Measurements from ENCODE around the gene KCNT2.
A peak's percentile ranks its signal among the peaks of the same experiment; 100 is the strongest.

Gene KCNT2

DNA sequence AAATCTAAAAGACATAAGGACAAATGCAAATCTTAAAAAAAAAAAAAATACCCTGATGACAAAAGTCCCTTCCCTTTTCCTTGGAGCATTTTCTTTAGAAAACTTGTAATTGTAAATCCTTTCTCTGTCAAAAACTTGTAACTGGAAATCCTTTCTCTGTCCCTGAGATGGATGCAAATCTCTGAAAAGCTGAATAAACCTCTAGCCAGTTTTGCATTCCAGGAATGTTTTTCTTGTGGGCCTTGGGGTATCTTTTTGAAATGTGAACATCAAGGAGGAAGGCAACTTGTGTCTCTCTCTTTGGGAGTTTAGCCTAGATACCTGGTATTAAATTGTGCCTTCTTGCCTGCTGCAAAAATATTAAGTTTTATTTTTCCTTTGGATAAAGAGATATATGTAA, 305.3 kb downstream of the KCNT2 start:
- no peak overlapping the region for H2AK5ac ChIP-seq (ENCODE audit: low read length, severe bottlenecking)

DNA sequence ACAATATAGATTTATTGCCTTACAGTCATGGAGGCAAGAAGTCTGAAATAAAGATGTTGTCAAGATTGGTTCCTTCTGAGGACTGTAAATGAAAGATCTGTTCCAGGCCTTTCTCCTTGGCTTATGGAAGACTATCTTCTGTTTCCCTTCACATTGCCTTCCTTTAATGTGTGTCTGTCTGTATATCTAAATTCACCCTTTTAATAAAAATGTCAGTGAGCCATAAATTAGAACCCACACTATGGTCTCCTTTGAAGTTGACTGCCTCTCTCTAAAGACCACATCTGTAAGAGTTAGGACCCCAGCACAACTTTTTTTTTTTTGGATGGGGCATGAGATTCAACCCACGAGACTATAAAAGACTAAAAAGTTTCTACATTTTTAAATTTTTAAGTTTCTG, 305.8 kb downstream of the KCNT2 start:
- no peak overlapping the region for H2BK120ac ChIP-seq (ENCODE audit: low read depth, low read length)
- no peak overlapping the region for H3K27ac ChIP-seq (ENCODE audit: low read length, poor library complexity, severe bottlenecking)
- no peak overlapping the region for H2BK15ac ChIP-seq (ENCODE audit: low read depth, poor library complexity, severe bottlenecking)
- H3K9me3 ChIP-seq (ENCODE audit: control insufficient read depth, low read length), result no peaks in the 10 kb centered on the region
- WGBS, result no CpG with 5 or more reads among the region's 1 CpG
- no peak overlapping the region for H3K18ac ChIP-seq (ENCODE audit: low read depth in 1 of 2, low read length in 2 of 2)
- no peak overlapping the region for H2AFZ ChIP-seq (ENCODE audit: low read depth, low read length)
- H3K4ac ChIP-seq (ENCODE audit: low read depth in 1 of 2, low read length in 2 of 2), result no peak overlapping the region
- no peak overlapping the region for H3K4me2 ChIP-seq (ENCODE audit: low read length, poor library complexity, severe bottlenecking)
- H4K8ac ChIP-seq (ENCODE audit: low read length), result no peak overlapping the region
- H3K23ac ChIP-seq (ENCODE audit: low read length in 2 of 2), result no peak overlapping the region
- no peaks in the 10 kb centered on the region for H3K4me1 ChIP-seq (ENCODE audit: control insufficient read depth, insufficient read depth, low read depth, low read length)
- no peak overlapping the region for H3K4me3 ChIP-seq (ENCODE audit: insufficient read depth in 1 of 2, low read depth in 1 of 2, low read length in 2 of 2)
- H3K79me1 ChIP-seq (replicated peaks; ENCODE audit: low read length, poor library complexity, severe bottlenecking), result no peaks in the 10 kb centered on the region
- H3K9ac ChIP-seq (ENCODE audit: low read length), result no peak overlapping the region
- DNase-seq, result no peak
- no peak overlapping the region for H3K14ac ChIP-seq (ENCODE audit: low read length in 2 of 2)
- H3K27me3 ChIP-seq (ENCODE audit: control insufficient read depth in 1 of 2, insufficient read depth in 1 of 2, low read length in 2 of 2), result no peaks in the 10 kb centered on the region
- H3K36me3 ChIP-seq (ENCODE audit: control insufficient read depth in 1 of 2, insufficient read depth in 2 of 2, low read depth in 1 of 2, low read length in 2 of 2), result no peaks in the 10 kb centered on the region
- no peak overlapping the region for H2BK5ac ChIP-seq (ENCODE audit: low read depth, low read length, poor library complexity, severe bottlenecking)
- H2AK5ac ChIP-seq (ENCODE audit: low read length, severe bottlenecking), result no peak overlapping the region
- H2BK12ac ChIP-seq (ENCODE audit: low read length in 2 of 2), result no peak overlapping the region
- no peak overlapping the region for H4K91ac ChIP-seq (ENCODE audit: low read length)

More for the DNA sequence above, 305.3 kb downstream of the KCNT2 start:
- Histone ChIP-seq H3K18ac (ENCODE audit: low read depth in 1 of 2, low read length in 2 of 2) (no peak overlapping the region), H2BK5ac (ENCODE audit: low read depth, low read length, poor library complexity, severe bottlenecking) (no peak overlapping the region), H4K8ac (ENCODE audit: low read length) (no peak overlapping the region), H3K4me2 (ENCODE audit: low read length, poor library complexity, severe bottlenecking) (no peak overlapping the region), H3K36me3 (ENCODE audit: control insufficient read depth in 1 of 2, insufficient read depth in 2 of 2, low read depth in 1 of 2, low read length in 2 of 2) (no peaks in the 10 kb centered on the region), H3K4me1 (ENCODE audit: control insufficient read depth, insufficient read depth, low read depth, low read length) (no peaks in the 10 kb centered on the region), H4K91ac (ENCODE audit: low read length) (no peak overlapping the region), H2BK120ac (ENCODE audit: low read depth, low read length) (no peak overlapping the region), H3K4me3 (ENCODE audit: insufficient read depth in 1 of 2, low read depth in 1 of 2, low read length in 2 of 2) (no peak overlapping the region), H3K27me3 (ENCODE audit: control insufficient read depth in 1 of 2, insufficient read depth in 1 of 2, low read length in 2 of 2) (no peaks in the 10 kb centered on the region), H3K4ac (ENCODE audit: low read depth in 1 of 2, low read length in 2 of 2) (no peak overlapping the region), H3K79me1 (replicated peaks; ENCODE audit: low read length, poor library complexity, severe bottlenecking) (no peaks in the 10 kb centered on the region), H3K14ac (ENCODE audit: low read length in 2 of 2) (no peak overlapping the region), H3K9ac (ENCODE audit: low read length) (no peak overlapping the region), H2BK12ac (ENCODE audit: low read length in 2 of 2) (no peak overlapping the region), H3K27ac (ENCODE audit: low read length, poor library complexity, severe bottlenecking) (no peak overlapping the region), H3K9me3 (ENCODE audit: control insufficient read depth, low read length) (no peaks in the 10 kb centered on the region), H2AFZ (ENCODE audit: low read depth, low read length) (no peak overlapping the region), H2BK15ac (ENCODE audit: low read depth, poor library complexity, severe bottlenecking) (no peak overlapping the region), H3K23ac (ENCODE audit: low read length in 2 of 2) (no peak overlapping the region)
- no peak for DNase-seq

DNA sequence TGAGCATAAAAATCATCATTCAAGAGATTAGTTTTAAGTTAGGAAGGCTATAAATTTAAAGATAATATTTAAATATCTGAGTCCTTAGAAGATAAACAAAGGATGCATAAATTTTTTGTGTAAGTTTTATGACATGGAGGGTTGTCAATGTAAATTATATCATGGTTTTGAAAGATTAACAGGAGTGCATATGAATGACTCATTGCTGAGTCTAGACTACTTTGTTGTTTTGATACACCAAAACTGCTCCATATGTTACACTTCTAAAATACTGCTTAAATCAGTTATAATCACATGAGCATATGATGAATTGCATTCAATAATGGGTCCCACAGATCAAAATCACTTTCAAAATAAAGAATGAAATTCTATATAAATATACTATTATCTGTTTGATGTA, 312.5 kb downstream of the KCNT2 start:
- H2BK5ac ChIP-seq (ENCODE audit: low read depth, low read length, poor library complexity, severe bottlenecking), result no peak overlapping the region
- no peak overlapping the region for H2BK120ac ChIP-seq (ENCODE audit: low read depth, low read length)
- peak; percentile 22 for DNase-seq
- no peaks in the 10 kb centered on the region for H3K4me1 ChIP-seq (ENCODE audit: control insufficient read depth, insufficient read depth, low read depth, low read length)
- no peaks in the 10 kb centered on the region for H3K27me3 ChIP-seq (ENCODE audit: control insufficient read depth in 1 of 2, insufficient read depth in 1 of 2, low read length in 2 of 2)
- H3K4ac ChIP-seq (ENCODE audit: low read depth in 1 of 2, low read length in 2 of 2), result no peak overlapping the region
- no peaks in the 10 kb centered on the region for H3K9me3 ChIP-seq (ENCODE audit: control insufficient read depth, low read length)
- H2BK12ac ChIP-seq (ENCODE audit: low read length in 2 of 2), result no peak overlapping the region
- H4K8ac ChIP-seq (ENCODE audit: low read length), result no peak overlapping the region
- no peak overlapping the region for H3K18ac ChIP-seq (ENCODE audit: low read depth in 1 of 2, low read length in 2 of 2)
- no peak overlapping the region for H3K23ac ChIP-seq (ENCODE audit: low read length in 2 of 2)
- no peak overlapping the region for H2AK5ac ChIP-seq (ENCODE audit: low read length, severe bottlenecking)
- H2BK15ac ChIP-seq (ENCODE audit: low read depth, poor library complexity, severe bottlenecking), result no peak overlapping the region
- H3K36me3 ChIP-seq (ENCODE audit: control insufficient read depth in 1 of 2, insufficient read depth in 2 of 2, low read depth in 1 of 2, low read length in 2 of 2), result no peaks in the 10 kb centered on the region
- no peak overlapping the region for H3K4me2 ChIP-seq (ENCODE audit: low read length, poor library complexity, severe bottlenecking)
- no peak overlapping the region for H3K9ac ChIP-seq (ENCODE audit: low read length)
- no peak overlapping the region for H3K27ac ChIP-seq (ENCODE audit: low read length, poor library complexity, severe bottlenecking)
- H3K14ac ChIP-seq (ENCODE audit: low read length in 2 of 2), result no peak overlapping the region
- H2AFZ ChIP-seq (ENCODE audit: low read depth, low read length), result no peak overlapping the region
- no peaks in the 10 kb centered on the region for H3K79me1 ChIP-seq (replicated peaks; ENCODE audit: low read length, poor library complexity, severe bottlenecking)
- no peak overlapping the region for H3K4me3 ChIP-seq (ENCODE audit: insufficient read depth in 1 of 2, low read depth in 1 of 2, low read length in 2 of 2)
- H4K91ac ChIP-seq (ENCODE audit: low read length), result no peak overlapping the region

DNA sequence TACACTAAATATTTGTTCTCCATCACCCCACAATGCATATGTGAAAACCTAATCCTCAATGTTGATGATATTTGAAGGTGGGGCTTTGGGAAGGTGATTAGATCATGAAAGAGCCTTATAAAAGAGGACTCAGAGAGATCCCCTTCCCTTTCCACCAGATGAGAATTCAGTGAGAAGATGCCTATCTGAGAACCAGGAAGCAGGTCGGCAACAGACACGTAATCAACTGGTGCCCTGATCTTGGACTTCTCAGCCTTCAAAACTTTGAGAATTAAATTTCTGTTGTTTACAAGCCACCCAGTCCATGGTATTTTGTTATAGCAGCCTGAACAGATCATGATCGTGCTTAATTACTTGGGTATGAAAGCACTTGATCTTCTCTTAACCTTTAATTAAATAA, 329.4 kb downstream of the KCNT2 start:
- no peak overlapping the region for H3K27ac ChIP-seq (ENCODE audit: low read length, poor library complexity, severe bottlenecking)
- H3K14ac ChIP-seq (ENCODE audit: low read length in 2 of 2), result no peak overlapping the region
- no peak overlapping the region for H3K9ac ChIP-seq (ENCODE audit: low read length)
- H3K36me3 ChIP-seq (ENCODE audit: control insufficient read depth in 1 of 2, insufficient read depth in 2 of 2, low read depth in 1 of 2, low read length in 2 of 2), result peaks cover 0 to 2% of the 10 kb centered on the region in 2 experiments
- H2BK12ac ChIP-seq (ENCODE audit: low read length in 2 of 2), result no peak overlapping the region
- no peak overlapping the region for H2BK5ac ChIP-seq (ENCODE audit: low read depth, low read length, poor library complexity, severe bottlenecking)
- H3K9me3 ChIP-seq (ENCODE audit: control insufficient read depth, low read length), result no peaks in the 10 kb centered on the region
- no peak overlapping the region for H4K8ac ChIP-seq (ENCODE audit: low read length)
- H2AK5ac ChIP-seq (ENCODE audit: low read length, severe bottlenecking), result no peak overlapping the region
- H2BK120ac ChIP-seq (ENCODE audit: low read depth, low read length), result no peak overlapping the region
- H3K27me3 ChIP-seq (ENCODE audit: control insufficient read depth in 1 of 2, insufficient read depth in 1 of 2, low read length in 2 of 2), result no peaks in the 10 kb centered on the region
- no peak overlapping the region for H2AFZ ChIP-seq (ENCODE audit: low read depth, low read length)
- no peaks in the 10 kb centered on the region for H3K79me1 ChIP-seq (replicated peaks; ENCODE audit: low read length, poor library complexity, severe bottlenecking)
- no peaks in the 10 kb centered on the region for H3K4me1 ChIP-seq (ENCODE audit: control insufficient read depth, insufficient read depth, low read depth, low read length)
- H3K23ac ChIP-seq (ENCODE audit: low read length in 2 of 2), result no peak overlapping the region
- no peak overlapping the region for H2BK15ac ChIP-seq (ENCODE audit: low read depth, poor library complexity, severe bottlenecking)
- no peak overlapping the region for H3K18ac ChIP-seq (ENCODE audit: low read depth in 1 of 2, low read length in 2 of 2)
- 92% methylated on average over 2 of the region's 3 CpGs for WGBS
- DNase-seq, result no peak
- no peak overlapping the region for H3K4ac ChIP-seq (ENCODE audit: low read depth in 1 of 2, low read length in 2 of 2)
- H3K4me3 ChIP-seq (ENCODE audit: insufficient read depth in 1 of 2, low read depth in 1 of 2, low read length in 2 of 2), result no peak overlapping the region
- no peak overlapping the region for H3K4me2 ChIP-seq (ENCODE audit: low read length, poor library complexity, severe bottlenecking)
- no peak overlapping the region for H4K91ac ChIP-seq (ENCODE audit: low read length)

Data from mesenchymal stem cell (in vitro differentiated cells and primary cell).